Thymus (tissue), 11 donors: ENCODE data around the gene MAGED2. TPM values are rescaled to one million over a fixed set of nuclear protein-coding genes. Genes with fewer than 3 reads are reported as not detected.
"Not testable (repeated sequence)": the region's sequence is repeated elsewhere in the genome, so short reads cannot be mapped to it uniquely, and the experiment has no call there.

Source experiments
- DNase-seq, 9 donors: peaks; one replicate each; pipeline ENCODE4 v3.0.0-alpha.2; 2013; ENCODE audit warnings: low spot score in 9 of 9, low read depth in 6 of 9, missing footprints in 1 of 9
- H3K27ac ChIP-seq, 2 donors: one replicate each; pipeline ENCODE4 v1.5.1; 2013; ENCODE audit warnings: control low read depth in 1 of 2, low read depth in 1 of 2, low read length in 1 of 2, mild to moderate bottlenecking in 1 of 2, moderate library complexity in 1 of 2
- H3K27me3 ChIP-seq, 2 donors: one replicate each; pipeline ENCODE4 v1.5.1; 2013; ENCODE audit warnings: low read length in 1 of 2; ENCODE audit not compliant: control insufficient read depth in 2 of 2, insufficient read depth in 1 of 2
- H3K36me3 ChIP-seq, 2 donors: one replicate each; pipeline ENCODE4 v1.5.1; 2013; ENCODE audit warnings: low read length in 1 of 2, mild to moderate bottlenecking in 1 of 2, moderate library complexity in 1 of 2; ENCODE audit not compliant: control insufficient read depth in 2 of 2, insufficient read depth in 2 of 2
- H3K4me1 ChIP-seq, 2 donors: one replicate each; pipeline ENCODE4 v1.5.1; 2013; ENCODE audit warnings: low read length in 2 of 2; ENCODE audit not compliant: control insufficient read depth in 2 of 2, insufficient read depth in 2 of 2
- H3K4me3 ChIP-seq, 2 donors: one replicate each; pipeline ENCODE4 v1.5.1; 2013; ENCODE audit warnings: low read length in 2 of 2, control low read depth in 1 of 2, mild to moderate bottlenecking in 1 of 2
- H3K9me3 ChIP-seq, 2 donors: one replicate each; pipeline ENCODE4 v1.5.1; 2013; ENCODE audit warnings: low read length in 1 of 2, mild to moderate bottlenecking in 1 of 2; ENCODE audit not compliant: control insufficient read depth in 2 of 2, insufficient read depth in 1 of 2
- WGBS: extraction: QIAGEN DNeasy Blood & Tissue Kit; methylation state at CpG from one replicate; pipeline ENCODE4 v1.1.7; 2013; 5-methylcytosine and 5-hydroxymethylcytosine counted together
- polyA plus RNA-seq: library from polyadenylated mRNA; stranded (reverse); fragments of 200-250 nt; gene quantifications from one replicate; pipeline ENCODE4 v1.2.3, GENCODE V29; 2013
- total RNA-seq: library from RNA; stranded (reverse); fragments of 120-200 nt; gene quantifications from one replicate; pipeline ENCODE4 v1.2.4, GENCODE V29; 2013
- donor health status: healthy.

Gene MAGED2
- total and polyA plus RNA-seq, 2 donors, result 88.3 to 183 TPM

GRCh38 chrX:54786967-54787366, 20.6 kb upstream of the MAGED2 start:
- H3K27me3 ChIP-seq, result no peaks in the 10 kb centered on the region
- H3K36me3 ChIP-seq, result no peaks in the 10 kb centered on the region
- DNase-seq, result peak in 2 of 9 donors; percentile 44 to 53
- no peak overlapping the region for H3K4me3 ChIP-seq
- H3K27ac ChIP-seq, result no peak overlapping the region
- no peaks in the 10 kb centered on the region for H3K9me3 ChIP-seq
- WGBS, result 84% methylated on average over 2 of the region's 2 CpGs
- H3K4me1 ChIP-seq, result no peaks in the 10 kb centered on the region

DNA sequence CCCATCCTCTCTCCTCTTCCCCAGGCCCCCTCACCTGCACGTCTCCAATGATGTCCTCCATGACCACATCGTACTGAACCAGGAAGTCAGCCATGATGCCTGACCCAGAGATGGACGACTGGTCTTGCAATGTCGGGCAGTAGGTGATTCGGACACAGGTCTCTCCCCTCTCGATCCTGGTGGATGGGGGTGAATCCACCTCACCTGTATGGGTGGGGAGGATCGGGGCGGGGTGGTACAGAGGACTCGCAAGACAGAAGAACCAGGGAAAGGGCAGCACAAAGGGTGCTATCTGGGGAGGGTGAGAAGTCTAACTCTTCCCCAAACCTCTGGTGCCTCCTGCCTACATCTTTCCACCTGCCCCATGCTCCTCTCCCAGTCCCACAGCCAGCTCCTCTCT, 19.1 kb upstream of the MAGED2 start:
- Histone ChIP-seq H3K9me3 (no peaks in the 10 kb centered on the region), H3K4me3 (no peak overlapping the region), H3K27me3 (no peaks in the 10 kb centered on the region), H3K4me1 (no peaks in the 10 kb centered on the region), H3K36me3 (no peaks in the 10 kb centered on the region), H3K27ac (no peak overlapping the region)
- no peak for DNase-seq
- 97% methylated on average over 8 of the region's 9 CpGs for WGBS

GRCh38 chrX:54789405-54789804, 18.1 kb upstream of the MAGED2 start:
- H3K4me3 ChIP-seq, H3K9me3 ChIP-seq, DNase-seq, H3K4me1 ChIP-seq, H3K36me3 ChIP-seq, H3K27ac ChIP-seq, H3K27me3 ChIP-seq: not testable (repeated sequence)
- 76% methylated on average over 5 of the region's 5 CpGs for WGBS

DNA sequence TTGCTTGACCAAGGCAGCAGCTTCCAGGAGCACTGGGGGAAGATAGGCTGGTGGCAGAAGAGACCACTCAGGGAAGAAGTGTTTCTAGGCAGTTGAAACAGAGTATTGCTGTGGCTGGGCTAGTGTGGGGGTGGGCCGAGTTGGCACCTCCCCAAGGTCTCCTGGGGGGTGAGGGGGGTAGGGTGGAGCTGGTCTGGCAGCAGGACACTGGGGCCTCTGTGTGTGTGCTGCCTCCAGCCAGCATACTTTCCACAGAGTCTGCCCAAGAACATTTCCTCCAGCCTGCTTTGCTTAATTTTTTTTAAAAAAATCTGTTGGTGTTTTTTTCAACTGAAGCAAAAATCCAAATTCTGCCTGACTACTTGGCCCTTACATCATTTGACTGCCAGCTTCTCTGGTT, 13.5 kb upstream of the MAGED2 start:
- WGBS, result 39% methylated on average over 1 of the region's 1 CpG
- H3K27ac ChIP-seq, result no peak overlapping the region
- H3K27me3 ChIP-seq, result no peaks in the 10 kb centered on the region
- H3K36me3 ChIP-seq, result no peaks in the 10 kb centered on the region
- no peak overlapping the region for H3K4me3 ChIP-seq
- H3K4me1 ChIP-seq, result no peaks in the 10 kb centered on the region
- no peaks in the 10 kb centered on the region for H3K9me3 ChIP-seq
- DNase-seq, result no peak

DNA sequence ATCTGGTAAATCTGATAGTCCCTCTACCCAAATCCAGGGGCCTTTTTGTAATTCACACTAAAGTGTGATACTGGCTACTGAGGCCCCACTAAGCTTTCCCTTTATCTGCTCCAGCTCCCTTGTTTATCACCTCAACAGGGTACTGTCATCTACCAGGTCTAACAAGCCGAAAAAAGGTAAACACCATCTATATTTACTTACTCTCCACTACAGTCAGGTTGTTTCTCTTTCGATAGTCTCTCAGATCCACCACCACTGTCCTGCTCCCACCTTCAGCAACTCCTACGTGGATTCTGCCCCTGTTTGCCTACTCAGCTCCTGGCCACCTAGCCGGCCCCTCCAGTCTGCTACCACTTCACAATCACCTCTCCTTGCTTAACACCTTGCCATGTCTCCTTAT, 12.8 kb upstream of the MAGED2 start:
- H3K36me3 ChIP-seq, result no peaks in the 10 kb centered on the region
- H3K4me1 ChIP-seq, result no peaks in the 10 kb centered on the region
- no peak overlapping the region for H3K27ac ChIP-seq
- 94% methylated on average over 4 of the region's 4 CpGs for WGBS
- DNase-seq, result no peak
- no peak overlapping the region for H3K4me3 ChIP-seq
- no peaks in the 10 kb centered on the region for H3K27me3 ChIP-seq
- no peaks in the 10 kb centered on the region for H3K9me3 ChIP-seq

GRCh38 chrX:54798137-54798536, 9.4 kb upstream of the MAGED2 start, which contains the start of gene ITIH6:
Gene ITIH6, minus strand, starts transcription at chrX:54798255. Its CDS starts 45 bp downstream, at chrX:54798210.
- Histone ChIP-seq H3K36me3 (no peaks in the 10 kb centered on the region), H3K4me3 (no peak within 1 kb of the TSS), H3K27ac (no peak within 1 kb of the TSS), H3K4me1 (no peaks in the 10 kb centered on the region), H3K9me3 (no peaks in the 10 kb centered on the region), H3K27me3 (no peaks in the 10 kb centered on the region)
- DNase-seq, result no peak
- 94% methylated on average over 2 of the region's 2 CpGs for WGBS

DNA sequence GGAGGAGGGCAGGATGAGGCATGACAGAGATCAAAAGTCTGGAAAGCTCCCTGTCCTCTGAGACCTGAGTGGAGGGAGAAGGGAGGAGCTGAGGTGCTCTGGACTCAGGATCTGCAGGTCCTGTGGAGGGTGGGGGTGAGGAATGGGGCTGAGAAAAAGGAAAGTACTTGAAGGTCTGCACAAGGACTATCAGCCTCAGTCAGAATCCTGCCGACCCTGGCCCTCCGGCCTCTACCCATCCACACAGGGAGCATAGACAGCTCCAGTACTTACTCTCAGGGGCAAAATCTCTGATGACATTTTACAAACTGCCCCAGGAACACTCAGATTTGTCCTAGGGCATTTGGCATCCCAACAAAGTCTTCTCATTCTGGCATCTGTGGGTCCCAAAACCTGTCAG, 8.5 kb upstream of the MAGED2 start:
- H3K27me3 ChIP-seq, result no peaks in the 10 kb centered on the region
- H3K4me1 ChIP-seq, result no peaks in the 10 kb centered on the region
- no peaks in the 10 kb centered on the region for H3K36me3 ChIP-seq
- H3K9me3 ChIP-seq, result no peaks in the 10 kb centered on the region
- no peak overlapping the region for H3K27ac ChIP-seq
- DNase-seq, result no peak
- 98% methylated on average over 2 of the region's 2 CpGs for WGBS
- H3K4me3 ChIP-seq, result no peak overlapping the region

DNA sequence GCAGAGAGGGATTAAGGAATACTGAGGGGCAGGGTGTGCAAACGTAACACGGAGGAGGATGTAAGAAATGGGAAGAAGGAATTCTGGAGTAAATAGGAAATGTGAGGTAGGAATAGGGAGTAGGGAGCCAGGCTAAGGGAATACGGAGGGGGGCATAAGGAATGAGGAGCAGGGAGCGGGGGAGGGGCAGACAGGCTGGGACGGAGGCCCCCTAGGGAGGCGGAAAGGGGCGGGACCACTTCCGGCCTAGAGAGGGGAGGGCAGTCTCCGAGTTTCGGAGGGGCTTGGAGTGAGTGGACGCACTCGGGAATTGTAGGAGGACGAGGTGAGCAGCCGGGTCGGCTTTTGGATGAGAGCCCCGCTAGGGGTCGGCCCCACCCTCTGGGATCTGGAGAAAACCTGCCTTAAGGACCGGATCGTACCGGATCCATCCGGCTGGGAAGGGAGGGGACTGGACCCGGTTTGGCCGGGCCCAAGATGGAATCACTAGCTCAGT, 612 bp downstream of the MAGED2 start:
- Histone ChIP-seq H3K27me3 (no peaks in the 10 kb centered on the region), H3K4me1 (peaks cover 0 to 5% of the 10 kb centered on the region in 2 donors), H3K9me3 (no peaks in the 10 kb centered on the region), H3K36me3 (peaks cover 25 to 29% of the 10 kb centered on the region in 2 donors), H3K27ac (peak overlapping the region; percentile 88), H3K4me3 (peak overlapping the region; percentile 77 to 81)
- DNase-seq, result peak; percentile 4 to 70 (median 36)
- under 1% methylated on average over 23 of the region's 23 CpGs for WGBS

DNA sequence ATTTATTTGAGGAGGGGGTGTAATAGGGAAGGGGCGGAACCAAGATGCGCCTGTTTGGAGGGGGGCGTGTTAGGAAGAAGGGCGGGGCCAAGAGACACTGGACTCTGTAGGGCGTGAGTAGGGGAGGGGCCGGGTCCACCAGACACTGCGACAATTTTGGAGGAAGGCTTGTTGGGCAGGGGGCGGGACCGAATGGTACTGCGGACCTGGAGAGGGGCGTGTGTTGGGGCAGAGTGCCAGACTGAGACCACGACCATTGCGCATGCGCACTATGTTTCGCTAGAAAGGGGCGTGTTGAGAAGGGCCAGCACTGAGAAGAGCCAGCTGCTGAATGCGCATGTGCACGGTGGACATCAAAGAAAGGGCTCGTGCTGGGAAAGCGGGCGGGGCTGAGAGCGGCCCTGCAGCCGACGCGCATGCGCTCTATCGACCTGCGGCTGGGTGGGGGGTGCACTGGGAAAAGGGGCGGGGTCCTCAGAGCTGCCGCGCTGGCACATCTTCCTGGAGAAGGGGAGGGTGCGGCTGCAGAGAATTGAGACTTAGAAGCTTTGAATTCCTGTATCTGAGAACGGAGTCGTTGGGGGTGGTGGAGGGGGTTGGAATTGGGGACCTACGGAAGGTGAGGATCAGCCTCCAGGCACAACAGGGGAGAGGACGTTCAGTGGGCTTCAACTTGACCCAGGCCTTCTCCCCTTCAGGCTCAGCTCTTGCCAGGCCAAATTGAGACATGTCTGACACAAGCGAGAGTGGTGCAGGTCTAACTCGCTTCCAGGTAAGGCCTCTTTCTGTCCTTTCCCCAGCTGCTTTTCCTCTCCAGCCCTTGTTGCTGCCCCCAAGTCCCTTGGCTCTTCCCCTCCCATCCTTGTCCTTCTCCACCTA, 1.3 kb downstream of the MAGED2 start:
- peaks cover 0 to 5% of the 10 kb centered on the region in 2 donors for H3K4me1 ChIP-seq
- no peaks in the 10 kb centered on the region for H3K9me3 ChIP-seq
- no peaks in the 10 kb centered on the region for H3K27me3 ChIP-seq
- DNase-seq, result peak; percentile 69 to 94 (median 83)
- WGBS, result 7% methylated on average over 38 of the region's 38 CpGs
- peak overlapping the region; percentile 77 to 81 for H3K4me3 ChIP-seq
- H3K36me3 ChIP-seq, result peaks cover 31 to 34% of the 10 kb centered on the region in 2 donors
- peak overlapping the region; percentile 88 for H3K27ac ChIP-seq
